T-helper 17 cell (primary cell): ENCODE measurements around the gene MBD2. TPM values are rescaled to one million over a fixed set of nuclear protein-coding genes. Genes with fewer than 3 reads are reported as not detected.

Experiments used
- ATAC-seq: fragments of 150-1000 bp; cut with Tn5 transposase; 2 replicates; pipeline ENCODE4 v1.10.0; 2021; ENCODE audit warnings: mild to moderate bottlenecking, moderate library complexity
- DNase-seq, 3 donors: peaks; one replicate each; pipeline versions ENCODE4 v3.0.0 to v3.0.0-alpha.2; 2020 to 2021
- H3K9me3 ChIP-seq: one replicate; pipeline ENCODE4 v1.7.0; 2013; ENCODE audit warnings: low read length, mild to moderate bottlenecking; ENCODE audit not compliant: control insufficient read depth, poor library complexity, severe bottlenecking
- H3K27ac Mint-ChIP-seq: one replicate; pipeline ENCODE4 v1.8.0; 2022; ENCODE audit warnings: mild to moderate bottlenecking, moderate library complexity, mixed read lengths
- H3K27me3 Mint-ChIP-seq: one replicate; pipeline ENCODE4 v1.8.0; 2022; ENCODE audit warnings: mixed read lengths
- H3K36me3 Mint-ChIP-seq: one replicate; pipeline ENCODE4 v1.8.0; 2022; ENCODE audit warnings: low read depth, mixed read lengths
- H3K4me1 Mint-ChIP-seq: one replicate; pipeline ENCODE4 v1.8.0; 2022; ENCODE audit warnings: mild to moderate bottlenecking, mixed read lengths
- H3K4me3 Mint-ChIP-seq: one replicate; pipeline ENCODE4 v1.8.0; 2022; ENCODE audit warnings: mild to moderate bottlenecking, moderate library complexity, mixed read lengths
- total RNA-seq, 4 donors: library from RNA in 2 of 4; stranded (reverse) in 2 of 4; gene quantifications; one replicate each; pipeline ENCODE4 v1.2.3 and lab custom pipeline; 2022 to 2026

MBD2 gene
- total RNA-seq, 2 donors from 2014 or later = 108 TPM

GRCh38 chr18:54173250-54173649 lies 51.2 kb downstream of the MBD2 start:
- DNase-seq (no peak), ATAC-seq (no peak)
- H3K27ac Mint-ChIP-seq = peak overlapping the region; percentile 39
- H3K9me3 ChIP-seq = no peaks in the 10 kb centered on the region
- peaks cover 7% of the 10 kb centered on the region for H3K36me3 Mint-ChIP-seq
- peaks cover 35% of the 10 kb centered on the region for H3K4me1 Mint-ChIP-seq
- no peak overlapping the region for H3K4me3 Mint-ChIP-seq
- no peaks in the 10 kb centered on the region for H3K27me3 Mint-ChIP-seq

GRCh38 chr18:54169431-54170403 lies 54.8 kb downstream of the MBD2 start:
- Mint-ChIP-seq H3K4me3 (no peak overlapping the region), H3K27ac (no peak overlapping the region), H3K36me3 (peaks cover 3% of the 10 kb centered on the region), H3K4me1 (peaks cover 21% of the 10 kb centered on the region), H3K27me3 (no peaks in the 10 kb centered on the region)
- no peaks in the 10 kb centered on the region for H3K9me3 ChIP-seq
- ATAC-seq (no peak), DNase-seq (no peak)

- no peaks in the 10 kb centered on the region for H3K27me3 Mint-ChIP-seq
- no peak for ATAC-seq
- H3K4me3 Mint-ChIP-seq = no peak overlapping the region
- DNase-seq = no peak
- peaks cover 11% of the 10 kb centered on the region for H3K4me1 Mint-ChIP-seq
- H3K9me3 ChIP-seq = no peaks in the 10 kb centered on the region
- peaks cover 6% of the 10 kb centered on the region for H3K36me3 Mint-ChIP-seq
- H3K27ac Mint-ChIP-seq = no peak overlapping the region
Measured at GRCh38 chr18:54165450-54165849, 59.0 kb downstream of the MBD2 start.

GRCh38 chr18:54163453-54163852 lies 61.0 kb downstream of the MBD2 start:
- H3K9me3 ChIP-seq = no peaks in the 10 kb centered on the region
- ATAC-seq (no peak), DNase-seq (no peak)
- Mint-ChIP-seq H3K4me1 (peaks cover 9% of the 10 kb centered on the region), H3K36me3 (peaks cover 3% of the 10 kb centered on the region), H3K27me3 (no peaks in the 10 kb centered on the region), H3K27ac (no peak overlapping the region), H3K4me3 (no peak overlapping the region)

GRCh38 chr18:54162431-54162830 lies 62.0 kb downstream of the MBD2 start:
- ATAC-seq (no peak), DNase-seq (no peak)
- Mint-ChIP-seq H3K27ac (no peak overlapping the region), H3K4me1 (peaks cover 15% of the 10 kb centered on the region), H3K4me3 (no peak overlapping the region), H3K36me3 (peaks cover 11% of the 10 kb centered on the region), H3K27me3 (no peaks in the 10 kb centered on the region)
- no peaks in the 10 kb centered on the region for H3K9me3 ChIP-seq

- H3K4me1 Mint-ChIP-seq = peaks cover 16% of the 10 kb centered on the region
- no peaks in the 10 kb centered on the region for H3K9me3 ChIP-seq
- no peak for ATAC-seq
- peaks cover 11% of the 10 kb centered on the region for H3K36me3 Mint-ChIP-seq
- no peak for DNase-seq
- no peaks in the 10 kb centered on the region for H3K27me3 Mint-ChIP-seq
- no peak overlapping the region for H3K27ac Mint-ChIP-seq
- no peak overlapping the region for H3K4me3 Mint-ChIP-seq
Measured at GRCh38 chr18:54161267-54161666, 63.2 kb downstream of the MBD2 start.

- Mint-ChIP-seq H3K27ac (peak overlapping the region; percentile 43), H3K36me3 (peaks cover 11% of the 10 kb centered on the region), H3K4me3 (no peak overlapping the region), H3K27me3 (no peaks in the 10 kb centered on the region), H3K4me1 (peaks cover 15% of the 10 kb centered on the region)
- DNase-seq (no peak), ATAC-seq (no peak)
- no peaks in the 10 kb centered on the region for H3K9me3 ChIP-seq
Measured at GRCh38 chr18:54159906-54160305, 64.6 kb downstream of the MBD2 start.

- no peaks in the 10 kb centered on the region for H3K27me3 Mint-ChIP-seq
- no peak overlapping the region for H3K27ac Mint-ChIP-seq
- ATAC-seq (no peak), DNase-seq (no peak)
- H3K4me3 Mint-ChIP-seq = no peak overlapping the region
- H3K36me3 Mint-ChIP-seq = peaks cover 13% of the 10 kb centered on the region
- H3K4me1 Mint-ChIP-seq = peaks cover 19% of the 10 kb centered on the region
- no peaks in the 10 kb centered on the region for H3K9me3 ChIP-seq
Measured at GRCh38 chr18:54157646-54158385, 66.7 kb downstream of the MBD2 start.

- no peaks in the 10 kb centered on the region for H3K9me3 ChIP-seq
- peaks cover 12% of the 10 kb centered on the region for H3K36me3 Mint-ChIP-seq
- H3K27me3 Mint-ChIP-seq = no peaks in the 10 kb centered on the region
- H3K4me3 Mint-ChIP-seq = no peak overlapping the region
- ATAC-seq (no peak), DNase-seq (no peak)
- H3K27ac Mint-ChIP-seq = no peak overlapping the region
- H3K4me1 Mint-ChIP-seq = peaks cover 21% of the 10 kb centered on the region
Measured at GRCh38 chr18:54155412-54155811, 69.1 kb downstream of the MBD2 start.

GRCh38 chr18:54154231-54154630 lies 70.2 kb downstream of the MBD2 start:
- H3K9me3 ChIP-seq = no peaks in the 10 kb centered on the region
- ATAC-seq = no peak
- Mint-ChIP-seq H3K4me1 (peaks cover 21% of the 10 kb centered on the region), H3K27ac (no peak overlapping the region), H3K27me3 (no peaks in the 10 kb centered on the region), H3K36me3 (peaks cover 12% of the 10 kb centered on the region), H3K4me3 (no peak overlapping the region)
- no peak for DNase-seq

- Mint-ChIP-seq H3K36me3 (peaks cover 5% of the 10 kb centered on the region), H3K4me1 (peaks cover 15% of the 10 kb centered on the region), H3K27me3 (no peaks in the 10 kb centered on the region), H3K4me3 (no peak overlapping the region), H3K27ac (peak overlapping the region; percentile 48)
- DNase-seq (no peak), ATAC-seq (no peak)
- no peaks in the 10 kb centered on the region for H3K9me3 ChIP-seq
Measured at GRCh38 chr18:54151376-54151775, 73.1 kb downstream of the MBD2 start.

GRCh38 chr18:54150226-54150625 lies 74.2 kb downstream of the MBD2 start:
- DNase-seq = no peak
- Mint-ChIP-seq H3K27me3 (no peaks in the 10 kb centered on the region), H3K27ac (no peak overlapping the region), H3K4me3 (no peak overlapping the region), H3K36me3 (peaks cover 5% of the 10 kb centered on the region), H3K4me1 (peaks cover 13% of the 10 kb centered on the region)
- H3K9me3 ChIP-seq = no peaks in the 10 kb centered on the region
- no peak for ATAC-seq

- Mint-ChIP-seq H3K4me3 (no peak overlapping the region), H3K27me3 (no peaks in the 10 kb centered on the region), H3K27ac (no peak overlapping the region), H3K4me1 (peaks cover 11% of the 10 kb centered on the region), H3K36me3 (peaks cover 5% of the 10 kb centered on the region)
- DNase-seq = no peak
- no peak for ATAC-seq
- H3K9me3 ChIP-seq = no peaks in the 10 kb centered on the region
Measured at GRCh38 chr18:54149078-54149697, 75.3 kb downstream of the MBD2 start.
